Endothelial cell of umbilical vein (primary cell): ENCODE results near the gene SLITRK2. TPM values are rescaled to one million over a fixed set of nuclear protein-coding genes. Genes with fewer than 3 reads are reported as not detected.

Experiments used
- BruUV-seq: library from RNA; stranded (reverse); fragments of 400-500 nt; replicated peaks from 2 replicates; lab custom pipeline; 2021; lab: Mats Ljungman, UMichigan
- CTCF ChIA-PET: fragments of 300-600, 350-600 bp; sonication (Branson Sonifier 250); formaldehyde crosslinking; loops from one replicate; lab custom pipeline; 2021; ENCODE audit warnings: antibody characterized with exemption, inconsistent platforms; lab: Charles Lee
- POLR2A ChIA-PET: fragments of 300-600, 350-600 bp; sonication (Branson Sonifier 250); formaldehyde crosslinking; loops from one replicate; lab custom pipeline; 2021; ENCODE audit warnings: antibody characterized with exemption, inconsistent platforms; lab: Charles Lee
- DNase-seq: peaks from one replicate; pipeline ENCODE4 v3.0.0-alpha.2; 2011; ENCODE audit warnings: low read depth, low spot score
- FAIRE-seq: peaks from 2 replicates; lab custom pipeline; 2011; peaks lifted over from hg19 to GRCh38; lab: Jason Lieb, UNC
- H2AFZ ChIP-seq: 2 replicates; pipeline ENCODE4 v1.6.0; 2012; ENCODE audit warnings: low read depth, low read length, control low read depth, inconsistent platforms
- H3K27ac ChIP-seq: 2 replicates; pipeline ENCODE4 v1.5.1; 2011; ENCODE audit warnings: low read depth, mild to moderate bottlenecking, control low read depth, low read length, moderate library complexity; ENCODE audit not compliant: insufficient read depth
- H3K27me3 ChIP-seq, 2 experiments: 2 replicates each; pipeline versions ENCODE4 v1.6.0 to v1.6.1; 2011; ENCODE audit warnings: low read length in 2 of 2, mixed read lengths in 1 of 2; ENCODE audit not compliant: control insufficient read depth in 2 of 2, insufficient read depth in 2 of 2
- H3K36me3 ChIP-seq, 2 experiments: 2 replicates in 1 of 2; 3 replicates in 1 of 2; pipeline ENCODE4 v1.5.1; 2011; ENCODE audit warnings: low read length in 2 of 2, mild to moderate bottlenecking in 1 of 2, moderate library complexity in 1 of 2; ENCODE audit not compliant: control insufficient read depth in 2 of 2, insufficient read depth in 2 of 2; ENCODE audit errors: extremely low read depth in 1 of 2
- H3K4me1 ChIP-seq: 3 replicates; pipeline ENCODE4 v1.5.1; 2011; ENCODE audit warnings: mild to moderate bottlenecking, low read length; ENCODE audit not compliant: control insufficient read depth, insufficient read depth; ENCODE audit errors: extremely low read depth
- H3K4me2 ChIP-seq: 2 replicates; pipeline ENCODE4 v1.6.1; 2011; ENCODE audit warnings: low read length, control low read depth, mixed read lengths; ENCODE audit not compliant: insufficient read depth
- H3K4me3 ChIP-seq, 3 experiments: fragments of 200-600 bp in 1 of 3; sonication (generic), shearing (Covaris generic) in 1 of 3; replicated peaks in 1 of 3; 2 replicates each; pipeline ENCODE4 v1.5.1; 2011 to 2016; ENCODE audit warnings: control low read depth in 3 of 3, low read length in 3 of 3, mild to moderate bottlenecking in 2 of 3, inconsistent platforms in 1 of 3, low read depth in 1 of 3, moderate library complexity in 1 of 3; ENCODE audit not compliant: insufficient read depth in 1 of 3
- H3K79me2 ChIP-seq: 2 replicates; pipeline ENCODE4 v1.6.0; 2012; ENCODE audit warnings: low read length, inconsistent platforms; ENCODE audit not compliant: control insufficient read depth, insufficient read depth
- H3K9ac ChIP-seq: replicated peaks from 2 replicates; pipeline ENCODE3; 2011; ENCODE audit warnings: low read length, control low read depth; ENCODE audit not compliant: insufficient read depth; ENCODE audit errors: extremely low read depth
- H3K9me1 ChIP-seq: replicated peaks from 3 replicates; pipeline ENCODE4 v1.6.0; 2011; ENCODE audit warnings: mild to moderate bottlenecking, low read length; ENCODE audit not compliant: control insufficient read depth, insufficient read depth; ENCODE audit errors: extremely low read depth
- H3K9me3 ChIP-seq: replicated peaks from 2 replicates; pipeline ENCODE4 v1.5.1; 2012; ENCODE audit warnings: low read length, inconsistent platforms; ENCODE audit not compliant: control insufficient read depth, insufficient read depth
- H4K20me1 ChIP-seq: replicated peaks from 2 replicates; pipeline ENCODE3; 2011; ENCODE audit warnings: mild to moderate bottlenecking, low read length; ENCODE audit not compliant: control insufficient read depth, insufficient read depth; ENCODE audit errors: extremely low read depth
- EZH2 ChIP-seq: IDR thresholded peaks from 2 replicates; pipeline ENCODE4 v1.6.1; 2012; ENCODE audit warnings: borderline replicate concordance, low read depth, mild to moderate bottlenecking, moderate library complexity, low read length, inconsistent platforms; ENCODE audit not compliant: severe bottlenecking
- FOS ChIP-seq: IDR thresholded peaks from 2 replicates; pipeline ENCODE4 v1.6.1; 2011; ENCODE audit warnings: mild to moderate bottlenecking, low read length, moderate library complexity, borderline replicate concordance; ENCODE audit not compliant: insufficient read depth
- GATA2 ChIP-seq: IDR thresholded peaks from 2 replicates; pipeline ENCODE4 v1.7.0; 2011; ENCODE audit warnings: low read depth, mild to moderate bottlenecking, moderate library complexity, mixed read lengths, low read length; ENCODE audit not compliant: insufficient read length, insufficient read depth
- JUN ChIP-seq: IDR thresholded peaks from 2 replicates; pipeline ENCODE4 v1.6.1; 2011; ENCODE audit warnings: borderline replicate concordance, low read depth; ENCODE audit not compliant: insufficient read length, insufficient read depth
- MYC ChIP-seq: IDR thresholded peaks from one replicate; pipeline ENCODE4 v1.6.1; 2011; ENCODE audit warnings: mild to moderate bottlenecking, low read depth, low read length
- POLR2A ChIP-seq: IDR thresholded peaks from 2 replicates; pipeline ENCODE4 v1.6.1; 2012; ENCODE audit warnings: low read depth, mild to moderate bottlenecking, control low read depth, low read length
- POLR2AphosphoS5 ChIP-seq: IDR thresholded peaks from 2 replicates; pipeline ENCODE4 v1.6.1; 2012; ENCODE audit warnings: low read depth, mild to moderate bottlenecking, control low read depth, low read length, moderate library complexity; ENCODE audit not compliant: insufficient read depth
- dilution Hi-C: fragments of 300-500 bp; cut with MboI; formaldehyde crosslinking; loops from one replicate; pipeline ENCODE4 v1.15.0; 2019; ENCODE audit warnings: low sequenced_read_pairs; ENCODE audit not compliant: extremely low pct_ligation_motif_present
- intact Hi-C: fragments of 100-400 bp; cut with micrococcal nuclease; formaldehyde crosslinking; loops from one replicate; pipeline ENCODE4 v1.10.0; 2022
- polyA plus RNA-seq, 4 experiments: library from polyadenylated mRNA; depleted of rRNA in 3 of 4; stranded (reverse) in 3 of 4; unstranded in 1 of 4; fragments of >200 nt; gene quantifications; 2 replicates each; pipeline versions ENCODE4 v1.2.1 to v1.2.3, GENCODE V29; 2011 to 2012; ENCODE audit warnings: missing spikeins in 1 of 4
- total RNA-seq: library from RNA; stranded (reverse); gene quantifications from 2 replicates; pipeline ENCODE4 v1.2.3, GENCODE V29; 2021
- TF ChIP-seq, protein P1 (sequence below), 2 donors: IDR thresholded peaks; 1 replicate in 1 of 2; 2 replicates in 1 of 2; pipeline ENCODE4 v1.5.1; 2011; ENCODE audit warnings: low read length in 2 of 2, mild to moderate bottlenecking in 2 of 2, moderate library complexity in 2 of 2, control low read depth in 1 of 2, inconsistent platforms in 1 of 2, low read depth in 1 of 2; ENCODE audit not compliant: insufficient read depth in 1 of 2; ENCODE audit errors: extremely low read depth in 1 of 2
- TF ChIP-seq, protein P2 (sequence below): IDR thresholded peaks from 2 replicates; pipeline ENCODE4 v1.6.1; 2011; ENCODE audit not compliant: insufficient read depth, insufficient read length

Gene SLITRK2
- total and polyA plus RNA-seq, 2 donors (not counting 3 experiments of a cell fraction or from before 2014, with no cell fraction given): not detected

DNA sequence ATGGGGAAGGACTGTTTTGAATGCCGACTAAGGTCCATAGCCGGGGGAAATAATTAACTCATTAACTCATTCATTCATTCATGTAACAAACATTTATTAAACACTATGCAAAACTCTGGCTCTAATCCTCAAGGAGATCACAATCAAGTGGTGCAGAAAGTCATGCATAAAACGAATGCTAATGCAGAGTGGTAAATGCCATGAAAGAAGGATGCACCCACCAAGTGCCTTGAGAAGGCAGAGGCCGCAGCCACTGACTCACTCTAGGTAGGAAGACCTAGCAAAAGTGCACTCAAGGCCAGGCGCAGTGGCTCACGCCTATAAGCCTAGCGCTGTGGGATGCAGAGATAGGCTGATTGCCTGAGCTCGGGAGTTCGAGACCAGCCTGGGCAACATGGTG lies 22.9 kb downstream of the SLITRK2 start:
- H3K79me2 ChIP-seq: no peaks in the 10 kb centered on the region

More for the DNA sequence above, 22.9 kb downstream of the SLITRK2 start:
- Histone ChIP-seq H4K20me1 (no peaks in the 10 kb centered on the region), H3K9me1 (no peaks in the 10 kb centered on the region), H3K27ac (no peak overlapping the region), H3K36me3 (no peaks in the 10 kb centered on the region), H3K9me3 (no peaks in the 10 kb centered on the region), H3K27me3 (no peaks in the 10 kb centered on the region), H3K9ac (no peak overlapping the region), H3K4me1 (no peaks in the 10 kb centered on the region), H3K4me3 (no peak overlapping the region), H2AFZ (no peak overlapping the region), H3K4me2 (no peak overlapping the region)
- DNase-seq (no peak), FAIRE-seq (no peak)
- intact Hi-C loops: no loop called here
- BruUV-seq: no TSS peak
- dilution Hi-C loops: no loop called here
- ChIA-PET CTCF (no interaction called here), POLR2A (no interaction called here)
- TF ChIP-seq POLR2AphosphoS5 (no peak), FOS (no peak), POLR2A (no peak), EZH2 (no peak), MYC (no peak), GATA2 (no peak), JUN (no peak)
- TF ChIP-seq, protein P1, sequence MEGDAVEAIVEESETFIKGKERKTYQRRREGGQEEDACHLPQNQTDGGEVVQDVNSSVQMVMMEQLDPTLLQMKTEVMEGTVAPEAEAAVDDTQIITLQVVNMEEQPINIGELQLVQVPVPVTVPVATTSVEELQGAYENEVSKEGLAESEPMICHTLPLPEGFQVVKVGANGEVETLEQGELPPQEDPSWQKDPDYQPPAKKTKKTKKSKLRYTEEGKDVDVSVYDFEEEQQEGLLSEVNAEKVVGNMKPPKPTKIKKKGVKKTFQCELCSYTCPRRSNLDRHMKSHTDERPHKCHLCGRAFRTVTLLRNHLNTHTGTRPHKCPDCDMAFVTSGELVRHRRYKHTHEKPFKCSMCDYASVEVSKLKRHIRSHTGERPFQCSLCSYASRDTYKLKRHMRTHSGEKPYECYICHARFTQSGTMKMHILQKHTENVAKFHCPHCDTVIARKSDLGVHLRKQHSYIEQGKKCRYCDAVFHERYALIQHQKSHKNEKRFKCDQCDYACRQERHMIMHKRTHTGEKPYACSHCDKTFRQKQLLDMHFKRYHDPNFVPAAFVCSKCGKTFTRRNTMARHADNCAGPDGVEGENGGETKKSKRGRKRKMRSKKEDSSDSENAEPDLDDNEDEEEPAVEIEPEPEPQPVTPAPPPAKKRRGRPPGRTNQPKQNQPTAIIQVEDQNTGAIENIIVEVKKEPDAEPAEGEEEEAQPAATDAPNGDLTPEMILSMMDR (IDR thresholded peaks at IDR 0.05; ENCODE audit: extremely low read depth in 1 of 2, insufficient read depth in 1 of 2, low read depth in 1 of 2, low read length in 2 of 2): no peak
- TF ChIP-seq, protein P2, sequence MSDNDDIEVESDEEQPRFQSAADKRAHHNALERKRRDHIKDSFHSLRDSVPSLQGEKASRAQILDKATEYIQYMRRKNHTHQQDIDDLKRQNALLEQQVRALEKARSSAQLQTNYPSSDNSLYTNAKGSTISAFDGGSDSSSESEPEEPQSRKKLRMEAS: no peak
